T1000 (cell line): ENCODE data around the gene INTS6.
"Not testable (repeated sequence)": the region's sequence is repeated elsewhere in the genome, so short reads cannot be mapped to it uniquely, and the experiment has no call there.

Experiments
- DNase-seq: peaks from one replicate; lab custom pipeline; 2025; ENCODE audit warnings: mixed read lengths; lab: John Stamatoyannopoulos, UW

The INTS6 gene

DNA sequence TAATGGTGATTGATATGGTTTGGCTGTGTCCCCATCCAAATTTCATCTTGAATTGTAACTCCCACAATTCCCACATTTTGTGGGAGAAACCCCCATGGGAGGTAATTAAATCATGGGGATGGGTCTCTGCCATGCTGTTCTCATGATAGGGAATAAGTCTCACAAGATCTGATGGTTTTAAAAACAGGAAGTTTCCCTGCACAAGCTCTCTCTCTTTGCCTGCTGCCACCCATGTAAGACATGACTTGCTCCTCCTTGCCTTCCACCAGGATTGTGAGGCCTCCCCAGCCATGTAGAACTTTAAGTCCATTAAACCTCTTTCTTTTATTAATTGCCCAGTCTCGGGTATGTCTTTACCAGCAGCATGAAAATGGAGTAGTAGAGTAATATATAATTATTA, 37.5 kb downstream of the INTS6 start:
- not testable (repeated sequence) for DNase-seq

DNA sequence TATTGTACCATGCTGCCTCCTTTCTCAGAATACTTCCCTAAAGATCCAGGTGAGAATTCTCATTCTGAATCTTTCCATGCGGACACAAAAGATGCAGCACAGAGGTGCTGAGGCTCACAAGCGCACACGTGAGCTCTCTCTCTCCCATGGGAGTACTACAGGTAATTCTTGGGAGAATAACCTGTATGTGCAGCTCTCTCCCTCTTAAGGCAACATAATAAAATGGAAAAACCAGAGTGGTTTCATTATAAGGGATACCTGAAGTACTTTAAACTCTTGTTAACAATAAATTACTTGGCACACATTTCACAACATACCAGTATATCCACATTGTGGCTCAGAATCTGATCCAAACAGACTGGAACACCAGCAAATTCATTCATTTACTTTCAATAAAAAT, 40.4 kb downstream of the INTS6 start:
- DNase-seq, result no peak

DNA sequence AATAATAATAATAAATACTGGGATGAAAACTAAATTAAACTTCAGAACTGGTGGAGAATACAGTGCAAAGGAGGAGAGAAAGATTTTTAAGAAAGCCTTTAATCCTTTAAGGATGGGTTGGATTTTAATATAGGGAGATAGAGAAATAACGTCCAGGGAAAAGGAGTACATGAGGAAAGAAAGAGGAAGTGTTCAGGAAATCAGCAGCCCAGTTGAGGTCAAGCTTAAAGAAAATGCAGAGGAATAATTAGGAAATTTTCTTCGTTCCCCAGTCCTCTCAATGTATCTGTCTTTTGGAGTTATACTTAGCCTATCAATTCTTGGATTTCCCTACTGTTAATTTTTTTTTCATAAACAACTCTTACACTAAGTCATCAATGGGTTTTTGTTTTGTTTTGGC, 47.7 kb downstream of the INTS6 start:
- DNase-seq, result no peak

DNA sequence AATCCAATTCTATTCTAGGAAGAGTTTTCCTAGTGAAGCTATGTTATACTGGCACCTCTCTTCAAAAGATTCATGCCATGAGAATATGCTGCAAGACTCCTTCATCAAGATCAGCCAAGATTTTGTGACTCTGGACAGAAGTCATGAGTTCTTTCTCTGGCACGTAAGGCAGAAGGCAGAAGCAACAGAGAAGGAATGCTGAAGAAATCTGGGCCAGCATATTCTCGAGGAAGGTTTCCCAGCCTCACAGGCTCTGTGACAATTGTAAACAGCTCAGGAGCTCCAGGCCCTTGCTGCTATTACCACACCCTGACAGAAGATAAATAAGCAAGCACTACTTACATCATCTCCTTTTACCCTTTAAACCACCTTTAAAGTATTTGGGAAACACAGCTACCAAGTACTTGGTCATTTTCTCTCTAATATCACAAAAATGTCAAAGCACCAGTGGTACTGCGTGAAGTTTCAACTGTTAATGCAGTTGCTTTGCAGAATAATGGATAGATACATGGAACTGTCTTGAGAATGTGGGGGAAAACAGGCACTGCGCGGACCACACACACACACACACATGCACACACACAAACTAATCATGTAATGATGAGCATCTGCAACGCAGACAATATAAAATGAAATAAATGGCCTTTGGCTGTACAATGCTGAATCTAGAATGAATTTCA, 55.4 kb downstream of the INTS6 start:
- no peak for DNase-seq

DNA sequence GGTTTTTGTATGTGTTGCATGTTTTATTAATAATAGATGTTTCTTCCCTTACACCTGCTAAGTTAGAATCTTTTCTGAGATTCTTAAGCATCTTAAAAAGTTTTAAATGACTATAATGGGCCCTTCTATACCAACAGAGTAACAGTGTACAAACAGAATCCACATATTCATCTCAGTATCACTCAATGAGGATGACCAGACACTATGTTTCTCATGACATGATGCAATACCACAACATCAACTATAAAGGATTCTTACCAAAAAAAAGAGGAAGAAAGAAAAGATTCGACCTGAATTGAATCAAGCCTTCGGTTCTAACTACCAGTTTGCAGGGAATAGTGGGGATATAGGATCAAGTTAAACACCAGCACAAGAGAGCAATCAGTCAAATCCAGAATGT, 56.5 kb downstream of the INTS6 start:
- no peak for DNase-seq

DNA sequence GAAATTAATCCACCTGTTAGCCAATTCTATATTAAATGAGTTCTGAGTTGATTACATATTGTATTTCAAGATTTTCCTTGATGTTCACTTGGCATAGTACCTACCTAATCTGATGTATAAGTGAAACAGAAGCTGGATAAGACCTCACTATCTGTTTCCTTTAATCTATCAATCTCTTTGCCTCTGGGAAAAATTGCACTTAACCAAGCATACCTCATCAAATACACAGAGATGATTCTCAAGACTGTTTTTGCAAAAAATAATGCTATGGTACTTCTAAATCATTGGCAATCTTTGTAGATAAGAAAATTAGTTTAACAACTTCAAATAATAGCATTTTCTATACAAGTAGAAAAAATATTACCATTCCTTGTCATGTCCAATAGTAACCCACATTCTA, 58.1 kb downstream of the INTS6 start:
- DNase-seq, result no peak

DNA sequence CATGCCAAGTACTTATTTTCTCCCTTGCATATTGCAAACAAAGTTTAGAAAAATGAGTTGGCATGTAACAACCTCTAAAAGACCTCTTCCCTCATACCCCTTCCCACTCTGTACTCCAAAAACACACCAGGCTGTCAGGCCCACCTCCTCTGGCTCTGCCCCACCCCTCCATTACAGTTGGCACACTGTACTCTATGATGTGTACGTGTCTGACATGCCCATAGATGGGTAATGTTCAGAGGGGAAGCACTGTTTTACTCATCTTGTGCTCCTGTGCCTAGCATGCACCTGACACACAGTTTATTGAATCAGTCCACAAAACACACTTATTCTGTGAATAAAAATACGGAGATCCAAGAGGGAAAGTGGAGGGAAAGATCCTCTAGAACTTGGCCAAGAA, 67.7 kb downstream of the INTS6 start:
- DNase-seq, result no peak

DNA sequence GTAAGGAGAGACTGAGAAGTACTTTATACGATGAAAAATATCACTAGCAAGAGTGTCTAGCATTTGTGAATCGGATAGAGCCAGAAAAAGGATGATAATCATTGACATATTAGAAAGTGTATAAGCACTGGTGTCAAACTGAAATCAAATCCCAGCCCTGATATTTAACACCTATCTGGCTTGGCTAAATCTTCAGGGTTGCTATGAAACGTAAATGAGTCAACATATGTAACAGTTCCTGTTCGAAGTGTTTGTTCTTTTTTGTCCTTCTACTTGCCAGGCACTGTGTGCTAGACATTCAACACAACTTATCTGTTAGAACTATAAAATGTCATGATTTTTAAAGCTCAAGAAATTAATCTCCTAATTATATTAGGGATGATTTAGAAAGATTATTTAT, 72.6 kb downstream of the INTS6 start:
- no peak for DNase-seq

DNA sequence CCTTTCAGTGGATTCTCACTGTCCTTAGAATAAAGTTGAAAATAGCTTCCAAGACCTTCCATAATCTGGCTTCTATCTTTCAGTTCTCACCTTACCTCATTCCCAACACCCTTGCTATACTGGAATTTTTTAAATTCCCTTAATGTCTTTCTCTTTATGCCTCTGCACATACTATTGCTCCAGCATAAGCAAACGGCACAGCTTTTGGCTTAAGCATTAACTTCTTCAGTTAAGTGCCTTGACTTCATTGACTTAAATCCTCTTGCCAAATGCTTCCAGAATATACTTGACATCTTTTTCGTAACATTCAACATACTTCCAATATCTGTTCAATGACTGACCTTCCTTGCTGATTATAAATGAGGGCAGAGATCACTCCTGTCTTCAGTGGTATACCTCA, 79.4 kb downstream of the INTS6 start:
- DNase-seq, result no peak

DNA sequence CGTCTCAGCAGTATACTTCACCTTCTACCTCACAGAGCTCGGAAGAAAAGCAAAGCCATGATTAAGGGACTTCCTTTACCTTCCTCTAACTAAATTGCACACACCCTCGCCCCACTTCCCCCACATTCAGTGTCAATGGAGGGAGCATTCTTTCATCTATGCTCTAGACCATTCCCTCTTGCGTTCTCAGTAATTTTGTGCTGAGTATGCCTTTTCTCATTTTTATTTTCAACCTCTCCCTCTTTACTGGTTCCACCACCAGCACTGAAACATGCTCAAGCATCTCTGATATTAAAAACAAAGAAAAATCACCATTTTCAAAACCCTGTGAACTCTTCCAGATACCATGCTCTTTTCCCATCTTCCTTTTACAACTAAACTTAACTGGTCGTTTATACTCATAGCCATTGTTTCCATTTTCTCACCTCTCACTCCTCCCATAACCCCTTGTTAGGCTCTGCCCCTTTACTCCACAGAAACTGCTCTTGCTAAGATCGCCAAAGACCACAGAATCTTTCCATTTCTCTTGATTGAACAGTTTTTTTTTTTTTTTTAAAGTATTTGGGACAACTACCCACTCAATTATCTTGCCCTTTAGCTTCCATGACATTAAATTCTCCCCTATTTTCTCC, 81.0 kb downstream of the INTS6 start:
- DNase-seq, result no peak

DNA sequence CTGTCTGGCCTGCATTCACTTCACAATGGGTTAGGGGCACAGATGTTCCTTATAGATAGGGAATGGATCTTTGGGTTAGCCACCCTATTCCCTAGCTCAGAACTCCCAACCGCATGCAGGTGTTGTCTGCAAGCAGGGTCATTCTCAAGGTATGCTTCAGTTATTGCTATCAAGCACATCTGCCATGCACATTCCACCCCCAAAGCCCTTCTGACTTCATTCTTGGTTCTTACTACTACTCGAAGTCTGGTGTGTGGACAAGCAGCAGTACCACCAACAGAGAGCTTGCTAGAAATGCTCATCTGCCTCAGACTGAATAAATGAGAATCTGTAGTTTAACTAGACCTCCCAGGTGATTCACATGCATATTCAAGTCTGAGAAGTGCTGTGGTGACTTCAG, 82.0 kb downstream of the INTS6 start:
- no peak for DNase-seq

DNA sequence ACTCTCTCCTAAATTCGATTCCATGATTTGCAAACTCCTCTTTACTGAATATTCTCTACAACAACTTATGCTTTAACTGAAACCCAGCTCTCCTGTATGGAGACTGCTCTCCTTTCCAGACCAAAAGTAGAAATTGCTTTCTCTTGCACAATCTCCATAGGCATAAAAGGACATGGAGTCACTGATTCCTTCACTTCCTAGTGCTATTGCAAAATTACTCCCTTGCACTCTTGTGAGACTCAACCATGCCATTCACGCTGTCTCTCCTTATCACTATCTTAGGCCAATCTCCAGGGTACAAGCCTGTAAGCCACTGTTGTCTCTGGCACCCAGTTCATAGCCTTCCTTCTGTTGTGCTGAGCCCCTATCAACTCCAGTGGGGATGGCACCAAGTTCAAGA, 82.7 kb downstream of the INTS6 start:
- no peak for DNase-seq

DNA sequence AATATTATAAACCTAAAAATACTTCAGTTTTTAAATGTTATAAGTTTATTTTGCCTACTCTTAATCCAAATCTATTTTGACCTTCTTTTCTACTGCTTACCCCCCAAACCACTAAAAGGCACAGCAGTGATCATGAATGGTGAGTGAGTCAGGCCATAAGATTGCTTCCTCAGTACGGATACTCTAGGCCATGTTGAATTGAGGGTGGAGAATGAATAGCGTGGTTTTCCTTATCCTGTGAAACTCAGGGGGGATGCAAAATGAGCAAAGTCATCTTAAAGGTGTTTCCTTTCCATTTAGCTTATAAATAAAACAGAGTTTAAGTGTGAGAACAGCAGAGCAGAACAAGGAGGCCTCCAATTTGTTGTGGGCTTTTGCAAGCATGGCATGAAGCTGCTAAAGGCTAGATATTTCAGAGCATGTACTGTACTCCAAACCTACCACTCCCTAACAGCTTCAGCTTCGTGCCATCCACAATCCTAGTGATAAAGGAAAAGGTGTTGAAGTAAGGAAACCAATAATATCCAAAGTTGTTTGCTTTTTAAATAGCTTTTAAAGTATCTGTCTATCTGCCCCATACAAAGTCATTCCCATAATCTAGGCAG, 88.3 kb downstream of the INTS6 start:
- no peak for DNase-seq

DNA sequence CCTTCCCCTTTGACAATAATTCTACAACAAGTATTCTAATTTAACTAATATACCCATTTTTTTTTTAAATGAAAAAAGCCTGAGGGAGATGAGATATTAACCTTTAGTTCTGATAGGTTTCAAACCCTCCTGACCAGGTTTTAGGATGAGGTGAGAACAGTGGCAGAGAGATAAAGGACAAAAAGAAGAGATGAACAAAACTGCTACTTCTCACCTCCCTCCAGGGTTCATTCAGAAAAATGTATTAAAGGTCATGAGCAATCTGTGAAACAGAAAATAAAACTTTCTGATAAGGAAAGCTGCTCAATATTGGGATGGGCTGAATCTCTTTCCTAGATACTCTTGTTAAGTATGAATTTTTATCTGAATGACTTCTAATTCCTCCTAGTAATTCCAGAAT, 89.2 kb downstream of the INTS6 start:
- DNase-seq, result no peak

DNA sequence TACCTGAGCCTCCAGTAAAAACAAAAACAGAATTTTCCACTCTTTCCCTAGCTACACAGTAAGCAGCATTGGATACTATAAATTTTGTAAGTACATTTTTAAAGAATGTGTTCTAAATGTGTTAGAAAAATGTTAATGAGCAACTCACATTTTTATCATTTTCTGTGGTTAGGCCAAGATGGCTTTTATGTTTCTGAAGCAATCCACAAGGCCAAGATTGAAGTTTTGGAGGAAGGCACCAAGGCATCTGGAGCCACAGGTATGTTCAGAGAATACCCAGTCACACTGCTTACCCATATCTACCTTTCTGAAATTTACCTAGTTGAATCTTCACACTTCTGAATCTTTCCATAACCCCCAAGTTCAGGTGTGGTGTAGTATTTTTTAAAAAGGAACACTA, 91.7 kb downstream of the INTS6 start:
- no peak for DNase-seq

DNA sequence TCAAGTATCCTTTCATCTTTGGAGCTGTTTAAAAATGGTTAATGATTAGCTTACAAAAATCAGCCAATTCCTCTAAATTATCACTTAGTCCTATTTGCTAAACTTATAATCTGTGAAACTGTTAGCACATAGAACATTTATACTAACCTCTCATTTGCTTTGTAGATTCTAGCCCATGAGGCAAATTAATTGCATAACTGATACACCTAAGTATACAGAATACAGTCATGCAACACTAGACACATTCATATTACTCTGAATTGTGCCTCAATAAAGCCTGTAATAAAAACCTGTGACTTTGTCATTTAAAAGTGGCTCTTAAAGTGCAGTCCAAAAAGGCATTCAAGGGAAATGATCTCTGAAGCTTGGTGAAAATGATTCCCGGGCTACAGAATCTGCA, 92.3 kb downstream of the INTS6 start:
- DNase-seq, result no peak

DNA sequence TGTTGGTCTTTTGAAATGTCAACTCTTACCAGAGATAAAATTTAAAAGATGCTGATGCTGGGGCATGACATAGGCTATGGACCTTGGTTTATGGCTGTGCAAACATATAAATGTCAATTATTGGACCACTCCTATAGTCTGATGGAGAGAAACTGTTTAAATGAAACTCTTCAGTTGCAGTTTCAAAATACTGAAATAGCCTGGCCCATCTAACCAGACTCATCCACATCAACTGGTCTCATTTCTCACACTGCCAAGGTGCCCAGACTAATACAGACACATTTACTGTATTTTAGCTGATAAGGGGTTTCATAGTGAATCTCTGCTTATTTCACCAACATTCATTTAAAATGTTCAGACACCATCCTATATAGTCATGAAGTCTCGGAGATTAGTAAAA, 93.5 kb downstream of the INTS6 start:
- DNase-seq, result no peak

DNA sequence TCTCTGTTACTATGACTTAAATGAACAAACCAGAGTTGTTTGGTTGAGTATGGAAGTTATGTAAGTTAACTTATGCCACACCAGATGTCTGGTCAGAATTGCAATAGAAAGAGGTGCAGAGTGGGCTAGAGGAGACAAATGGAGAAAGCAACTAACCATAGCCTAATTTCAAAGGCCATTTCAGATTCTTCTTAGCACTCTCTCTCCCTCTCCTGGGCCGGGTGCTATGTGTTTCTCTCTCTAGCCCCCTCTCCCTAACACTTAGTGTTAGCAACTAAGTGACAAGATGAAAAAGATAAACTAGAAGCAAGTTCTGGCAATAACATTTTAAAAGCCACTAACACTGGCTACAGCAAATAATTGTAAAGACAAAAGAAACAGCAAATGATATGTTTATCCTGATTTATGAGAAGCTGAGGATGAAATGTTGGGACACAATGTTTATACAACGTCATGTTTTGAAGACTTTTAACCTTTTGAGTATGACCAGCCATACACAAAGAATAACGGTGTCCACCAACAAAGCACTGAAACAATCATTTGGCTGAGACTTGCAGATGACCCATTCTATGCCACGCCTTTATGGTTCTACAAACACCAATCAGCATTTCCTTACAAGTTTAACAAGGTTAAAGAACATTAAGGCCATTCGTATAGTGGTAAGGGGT, 94.8 kb downstream of the INTS6 start:
- DNase-seq, result no peak

DNA sequence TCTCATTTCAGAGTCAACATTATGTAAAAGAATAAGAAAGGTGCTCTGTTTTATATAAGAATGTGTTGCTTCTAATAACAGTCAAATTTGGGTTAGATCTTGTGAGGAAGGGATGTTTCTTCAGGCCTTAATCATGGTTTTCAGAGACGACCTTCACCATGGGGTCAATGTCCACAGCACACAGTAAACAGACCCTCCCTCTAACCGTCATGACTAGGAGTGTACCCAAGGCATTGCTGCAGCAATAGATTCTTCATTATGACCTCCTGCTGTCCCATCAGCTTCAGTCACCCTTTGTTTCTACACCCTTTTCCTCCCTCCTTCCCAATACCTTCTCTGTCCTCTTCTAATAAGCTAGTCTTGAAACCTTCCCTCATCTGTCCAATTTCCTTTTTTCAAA, 97.6 kb downstream of the INTS6 start:
- no peak for DNase-seq

DNA sequence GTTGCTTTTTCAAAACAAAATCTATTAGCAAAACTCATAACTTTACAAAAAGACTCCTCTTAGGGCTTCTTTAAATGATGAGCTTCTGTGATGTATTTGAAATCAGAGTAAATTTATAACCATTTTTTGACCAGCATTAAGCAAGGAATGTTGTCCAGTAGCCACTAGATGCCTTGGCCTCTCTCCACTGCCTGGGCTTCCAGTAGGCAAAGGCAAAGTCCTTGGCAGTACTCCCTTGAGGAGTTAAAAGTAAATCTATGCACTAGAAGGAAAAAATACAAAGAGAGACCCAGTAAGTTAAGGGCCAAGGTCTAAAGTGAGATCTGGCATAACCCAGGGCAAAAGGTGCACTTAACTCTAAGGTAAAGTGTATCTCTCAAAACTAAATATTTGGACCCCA, 103.8 kb downstream of the INTS6 start:
- no peak for DNase-seq

DNA sequence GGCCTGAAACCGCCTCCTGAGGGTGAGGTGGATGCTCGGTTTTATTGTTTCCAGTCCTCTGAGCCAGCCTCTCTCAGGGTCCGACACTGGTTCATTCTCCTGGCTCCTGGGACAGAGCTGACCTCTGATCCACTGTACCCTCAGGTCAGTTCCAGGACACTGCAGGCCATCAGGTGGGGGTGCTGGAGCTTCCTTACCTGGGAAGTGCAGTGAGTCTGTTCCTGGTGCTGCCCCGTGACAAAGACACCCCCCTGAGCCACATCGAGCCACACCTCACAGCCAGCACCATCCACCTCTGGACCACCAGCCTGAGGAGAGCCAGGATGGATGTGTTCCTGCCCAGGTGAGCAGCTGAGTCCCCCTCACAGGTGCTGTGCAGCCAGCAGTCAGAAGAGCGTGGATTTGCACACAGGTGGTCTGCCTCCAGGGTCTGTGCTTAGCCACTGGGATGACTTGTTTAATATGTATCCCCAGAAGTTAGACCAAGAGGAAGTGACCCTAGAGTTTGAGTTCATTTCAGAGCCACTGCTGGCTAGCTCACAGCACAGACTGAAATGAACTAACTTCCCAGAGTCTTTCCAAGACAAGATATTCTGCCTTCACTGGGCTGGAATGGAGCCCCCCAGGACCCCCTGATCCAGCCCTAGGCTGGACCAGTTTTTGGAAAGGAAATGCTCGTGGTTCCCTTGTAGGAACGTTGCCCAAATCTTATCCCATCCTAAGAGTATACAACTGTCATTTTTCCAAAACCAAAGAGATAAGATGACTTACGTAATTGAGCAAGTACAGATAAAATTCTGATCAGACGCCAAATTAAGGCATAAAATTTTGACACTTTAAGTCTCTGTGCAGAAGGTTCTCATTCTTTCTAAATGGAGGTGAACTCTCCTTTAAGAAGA, 104.5 kb downstream of the INTS6 start:
- no peak for DNase-seq

DNA sequence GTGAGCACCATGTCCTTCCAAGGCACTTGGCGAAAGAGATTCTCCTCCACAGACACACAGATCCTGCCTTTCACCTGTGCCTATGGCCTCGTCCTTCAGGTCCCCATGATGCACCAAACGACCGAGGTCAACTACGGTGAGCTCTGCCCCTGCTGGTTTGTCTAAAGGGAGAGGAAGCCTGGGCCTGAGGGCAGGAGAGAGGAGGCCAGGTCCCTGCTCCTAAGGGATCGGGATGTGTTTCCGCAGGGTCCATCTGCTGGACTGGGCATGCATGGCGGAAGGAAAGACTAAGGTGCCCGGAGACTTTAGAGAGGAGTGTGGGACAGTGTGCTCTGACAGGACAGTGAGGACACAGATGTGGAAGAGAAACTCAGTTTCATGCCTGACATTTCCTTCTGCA, 105.7 kb downstream of the INTS6 start:
- DNase-seq, result no peak
